Transverse colon (tissue), 4 donors: Measurements from ENCODE around the gene PREX1. TPM values are rescaled to one million over a fixed set of nuclear protein-coding genes. Genes with fewer than 3 reads are reported as not detected.

Experiments used
- DNase-seq: peaks from one replicate; pipeline ENCODE4 v3.0.0-alpha.2; 2019
- H3K27ac ChIP-seq, 4 donors: fragments of 200-600 bp; sonication (generic); 2 replicates each; pipeline ENCODE4 v1.5.1; 2016 to 2018; ENCODE audit warnings: inconsistent platforms in 4 of 4
- H3K27me3 ChIP-seq: fragments of 200-600 bp; sonication (generic); 2 replicates; pipeline ENCODE4 v1.5.1; 2017; ENCODE audit warnings: inconsistent platforms
- H3K36me3 ChIP-seq, 4 donors: fragments of 200-600 bp; sonication (generic); 2 replicates each; pipeline ENCODE4 v1.5.1; 2017 to 2019; ENCODE audit warnings: inconsistent platforms in 4 of 4
- H3K4me1 ChIP-seq, 4 donors: fragments of 200-600 bp; sonication (generic); 2 replicates each; pipeline ENCODE4 v1.5.1; 2017 to 2020; ENCODE audit warnings: inconsistent platforms in 4 of 4
- H3K4me3 ChIP-seq, 4 donors: fragments of 200-600 bp; sonication (generic); 1 replicate in 1 of 4; 2 replicates in 3 of 4; pipeline versions ENCODE4 v1.5.1 to v1.6.1; 2017 to 2019; ENCODE audit warnings: inconsistent platforms in 4 of 4
- H3K9me3 ChIP-seq, 2 donors: fragments of 200-600 bp; sonication (generic); 2 replicates each; pipeline ENCODE4 v1.5.1; 2017 to 2019; ENCODE audit warnings: inconsistent platforms in 2 of 2
- EP300 ChIP-seq: sonication (generic); formaldehyde crosslinking; IDR thresholded peaks from one replicate; pipeline ENCODE4 v1.6.1; 2017; ENCODE audit warnings: antibody characterized with exemption, low read depth
- POLR2A ChIP-seq: fragments of 450-650 bp; IDR thresholded peaks from one replicate; pipeline ENCODE4 v1.6.1; 2016; ENCODE audit warnings: antibody characterized with exemption, mild to moderate bottlenecking, moderate library complexity
- POLR2AphosphoS5 ChIP-seq, 3 donors: sonication (generic); formaldehyde crosslinking; IDR thresholded peaks; one replicate each; pipeline ENCODE4 v1.6.1; 2016; ENCODE audit warnings: antibody characterized with exemption in 3 of 3
- WGBS, 2 donors: methylation state at CpG; one replicate each; pipeline ENCODE4 v1.1.5; 2018; ENCODE audit warnings: low coverage in 1 of 2; 5-methylcytosine and 5-hydroxymethylcytosine counted together
- in situ Hi-C, 4 donors: fragments of 200-750 bp; cut with MboI; loops; one replicate each; pipeline versions ENCODE4 v1.15.0 to v1.15.1; 2017; ENCODE audit warnings: low sequenced_read_pairs in 3 of 4, low pct_ligation_motif_present in 1 of 4, low pct_unique_long_range_greater_than_20kb in 1 of 4
- intact Hi-C: fragments of 100-400 bp; cut with DNase I; formaldehyde crosslinking; loops from one replicate; pipeline ENCODE4 v1.15.1; 2023; ENCODE audit warnings: low total_unique reads
- total RNA-seq, 4 donors: library from RNA; depleted of rRNA; stranded (reverse); fragments of >200 nt; gene quantifications; one replicate each; pipeline ENCODE4 v1.1.0, GENCODE V29; 2016
- TF ChIP-seq, protein P1 (sequence below), 5 experiments: fragments of 200-600 bp in 3 of 5; fragments of 450-650 bp in 2 of 5; sonication (generic) in 3 of 5; IDR thresholded peaks; 1 replicate in 2 of 5; 2 replicates in 3 of 5; pipeline ENCODE4 v1.5.1; 2016 to 2017; ENCODE audit warnings: antibody characterized with exemption in 5 of 5, inconsistent platforms in 3 of 5, mild to moderate bottlenecking in 2 of 5, moderate library complexity in 1 of 5

The PREX1 gene
- total RNA-seq, 4 donors from 2014 or later, result 10.9 to 29.9 (median 16.6) TPM

DNA sequence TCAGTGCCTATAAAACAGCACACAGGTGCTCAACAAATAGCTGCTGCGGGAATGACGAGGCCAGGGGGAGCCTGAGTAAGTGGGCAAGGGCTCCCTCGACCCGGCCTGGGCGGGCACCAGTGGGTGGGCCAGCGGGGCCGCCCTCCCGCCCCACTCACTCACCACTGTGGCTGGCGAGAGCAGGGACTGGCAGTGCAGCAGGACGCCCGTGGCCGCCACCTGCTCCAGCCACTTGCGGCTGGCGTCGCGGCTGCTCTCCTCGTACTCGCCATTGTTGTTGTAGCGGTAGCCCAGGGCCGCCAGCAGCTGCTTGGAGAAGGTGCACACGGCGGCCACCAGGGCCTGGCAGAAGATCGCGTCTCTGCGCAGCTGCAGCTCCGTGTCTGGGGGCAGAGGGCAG lies 191.5 kb downstream of the PREX1 start:
- Histone ChIP-seq H3K9me3 (no peaks in the 10 kb centered on the region), H3K4me1 (no peaks in the 10 kb centered on the region), H3K4me3 (no peak overlapping the region), H3K36me3 (peaks cover 0 to 6% (median 0%) of the 10 kb centered on the region in 4 donors), H3K27ac (no peak overlapping the region), H3K27me3 (no peaks in the 10 kb centered on the region)
- no peak for DNase-seq
- intact Hi-C loops, result no loop called here
- TF ChIP-seq POLR2A (no peak), POLR2AphosphoS5 (IDR thresholded peaks at IDR 0.05) (no peak), EP300 (no peak)
- TF ChIP-seq, protein P1, sequence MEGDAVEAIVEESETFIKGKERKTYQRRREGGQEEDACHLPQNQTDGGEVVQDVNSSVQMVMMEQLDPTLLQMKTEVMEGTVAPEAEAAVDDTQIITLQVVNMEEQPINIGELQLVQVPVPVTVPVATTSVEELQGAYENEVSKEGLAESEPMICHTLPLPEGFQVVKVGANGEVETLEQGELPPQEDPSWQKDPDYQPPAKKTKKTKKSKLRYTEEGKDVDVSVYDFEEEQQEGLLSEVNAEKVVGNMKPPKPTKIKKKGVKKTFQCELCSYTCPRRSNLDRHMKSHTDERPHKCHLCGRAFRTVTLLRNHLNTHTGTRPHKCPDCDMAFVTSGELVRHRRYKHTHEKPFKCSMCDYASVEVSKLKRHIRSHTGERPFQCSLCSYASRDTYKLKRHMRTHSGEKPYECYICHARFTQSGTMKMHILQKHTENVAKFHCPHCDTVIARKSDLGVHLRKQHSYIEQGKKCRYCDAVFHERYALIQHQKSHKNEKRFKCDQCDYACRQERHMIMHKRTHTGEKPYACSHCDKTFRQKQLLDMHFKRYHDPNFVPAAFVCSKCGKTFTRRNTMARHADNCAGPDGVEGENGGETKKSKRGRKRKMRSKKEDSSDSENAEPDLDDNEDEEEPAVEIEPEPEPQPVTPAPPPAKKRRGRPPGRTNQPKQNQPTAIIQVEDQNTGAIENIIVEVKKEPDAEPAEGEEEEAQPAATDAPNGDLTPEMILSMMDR (IDR thresholded peaks at IDR 0.05), result no peak
- in situ Hi-C loops, result no loop called here
- WGBS, 2 donors, result 94% methylated on average over 22 of the region's 26 CpGs; no CpG with 5 or more reads in 1 of the 2 donors

DNA sequence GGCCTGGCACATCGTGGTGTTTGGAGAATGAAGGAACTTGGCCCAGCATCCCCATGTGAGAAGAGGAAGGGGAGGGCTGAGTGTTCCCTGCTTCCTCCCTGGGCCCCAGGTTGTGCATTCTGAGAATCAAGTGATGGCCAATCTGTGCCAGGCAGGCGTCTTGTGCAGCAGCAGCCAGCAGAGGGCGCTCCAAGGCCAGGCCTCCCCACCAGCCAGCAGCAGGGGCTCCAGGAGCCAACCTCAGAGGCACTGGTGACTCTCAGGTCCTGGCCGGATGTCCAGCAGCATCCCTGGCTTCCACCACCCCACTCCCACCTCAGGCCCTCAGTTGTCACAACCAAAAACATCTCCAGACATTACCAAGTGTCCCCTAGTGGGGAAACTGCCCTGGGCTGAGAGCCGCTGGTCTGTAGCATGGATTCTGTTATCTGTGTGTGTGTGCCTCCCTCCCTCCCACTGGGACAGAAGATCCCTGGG lies 192.0 kb downstream of the PREX1 start:
- in situ Hi-C loops, result no loop called here
- intact Hi-C loops, result no loop called here
- Histone ChIP-seq H3K27ac (no peak overlapping the region), H3K27me3 (no peaks in the 10 kb centered on the region), H3K36me3 (peaks cover 0 to 8% (median 0%) of the 10 kb centered on the region in 4 donors), H3K4me3 (no peak overlapping the region), H3K9me3 (no peaks in the 10 kb centered on the region), H3K4me1 (no peaks in the 10 kb centered on the region)
- no peak for DNase-seq
- no peak for TF ChIP-seq POLR2A
- TF ChIP-seq, protein P1 (IDR thresholded peaks at IDR 0.05), result peak; percentile 23 to 77 (median 68)
- WGBS, 2 donors, result 0 to 52% methylated on average over 1 to 2 of the region's 5 CpGs

DNA sequence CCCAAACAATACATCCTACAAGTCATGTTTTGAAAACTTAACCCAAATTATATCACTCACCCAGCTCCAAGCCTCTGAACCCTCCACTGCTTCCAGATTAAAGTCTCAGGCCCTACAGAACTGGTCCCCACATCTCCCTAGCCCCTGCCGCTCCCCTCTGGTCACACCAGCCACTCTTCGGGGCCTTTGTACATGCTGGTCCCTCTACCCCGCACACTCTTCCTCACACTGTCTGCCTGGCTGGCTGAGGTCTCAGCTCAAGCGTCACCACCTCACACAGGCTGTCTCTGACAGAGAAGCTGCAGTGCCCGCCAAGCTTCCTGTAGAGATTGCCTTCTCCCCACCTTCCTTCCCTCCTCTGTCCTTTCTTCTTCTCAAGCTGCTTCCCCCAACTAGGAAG lies 192.4 kb downstream of the PREX1 start:
- intact Hi-C loops, result no loop called here

DNA sequence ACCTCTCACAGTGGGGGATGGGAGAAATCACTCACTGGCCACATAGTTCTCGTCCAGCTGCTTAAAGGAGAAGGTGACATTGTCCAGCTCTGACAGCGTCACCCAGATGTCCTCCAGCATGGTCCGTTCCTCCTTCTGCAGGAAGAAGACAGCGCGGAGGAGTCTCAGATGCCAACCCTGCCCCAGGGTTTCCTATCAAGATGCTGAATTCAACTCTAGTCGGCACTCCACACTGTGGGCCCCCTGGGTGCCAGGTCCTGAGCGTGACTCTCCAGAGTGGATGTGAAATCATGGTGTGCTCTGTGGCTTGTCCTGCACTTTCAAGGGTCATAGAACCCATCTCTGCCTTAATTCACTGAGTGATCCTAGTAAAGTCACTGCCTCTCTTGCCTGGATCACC lies 193.2 kb downstream of the PREX1 start:
- 94% methylated on average over 7 of the region's 7 CpGs; no CpG with 5 or more reads in 1 of the 2 donors for WGBS, 2 donors
- TF ChIP-seq POLR2A (no peak), POLR2AphosphoS5 (IDR thresholded peaks at IDR 0.05) (no peak), EP300 (no peak)
- TF ChIP-seq, protein P1 (IDR thresholded peaks at IDR 0.05), result no peak
- Histone ChIP-seq H3K27me3 (no peaks in the 10 kb centered on the region), H3K36me3 (peaks cover 0 to 8% (median 0%) of the 10 kb centered on the region in 4 donors), H3K27ac (no peak overlapping the region), H3K4me3 (no peak overlapping the region), H3K9me3 (no peaks in the 10 kb centered on the region), H3K4me1 (no peaks in the 10 kb centered on the region)
- in situ Hi-C loops (no loop called here), intact Hi-C loops (no loop called here)
- DNase-seq, result no peak

More for the DNA sequence above, 192.4 kb downstream of the PREX1 start:
- H3K9me3 ChIP-seq, result no peaks in the 10 kb centered on the region
- 97 to 100% methylated on average over 3 to 5 of the region's 5 CpGs for WGBS, 2 donors
- no peak for DNase-seq
- no peak overlapping the region for H3K27ac ChIP-seq
- in situ Hi-C loops, result no loop called here
- H3K4me3 ChIP-seq, result no peak overlapping the region
- peaks cover 0 to 8% (median 0%) of the 10 kb centered on the region in 4 donors for H3K36me3 ChIP-seq
- TF ChIP-seq POLR2AphosphoS5 (IDR thresholded peaks at IDR 0.05) (no peak), POLR2A (no peak), EP300 (no peak)
- TF ChIP-seq, protein P1 (IDR thresholded peaks at IDR 0.05), result no peak
- no peaks in the 10 kb centered on the region for H3K27me3 ChIP-seq
- H3K4me1 ChIP-seq, result no peaks in the 10 kb centered on the region
